Heart left ventricle (tissue), 16 donors: ENCODE results near the gene SUFU. TPM values are rescaled to one million over a fixed set of nuclear protein-coding genes. Genes with fewer than 3 reads are reported as not detected.

Source experiments
- ATAC-seq, 4 donors: fragments of 200-7000 bp; cut with Tn5 transposase; one replicate each; pipeline ENCODE4 v1.9.1; 2020 to 2022; ENCODE audit warnings: moderate library complexity in 4 of 4, mild to moderate bottlenecking in 3 of 4, moderate number of reproducible peaks in 1 of 4
- DNase-seq, 5 donors: peaks; one replicate each; pipeline ENCODE4 v3.0.0-alpha.2; 2020
- H3K27ac ChIP-seq, 12 donors: fragments of 200-600 bp; sonication (generic) in 4 of 12; one replicate each; pipeline versions ENCODE4 v1.5.0 to v1.8.0; 2016 to 2022; ENCODE audit warnings: mild to moderate bottlenecking in 2 of 12
- H3K27me3 ChIP-seq, 9 donors: fragments of 200-600 bp; sonication (generic) in 2 of 9; one replicate each; pipeline versions ENCODE4 v1.5.1 to v1.8.0; 2016 to 2022; ENCODE audit warnings: mild to moderate bottlenecking in 3 of 9
- H3K36me3 ChIP-seq, 9 donors: fragments of 200-600 bp; sonication (generic) in 2 of 9; one replicate each; pipeline versions ENCODE4 v1.5.0 to v1.8.0; 2018 to 2022; ENCODE audit warnings: mild to moderate bottlenecking in 2 of 9
- H3K4me1 ChIP-seq, 12 donors: fragments of 200-600 bp; sonication (generic) in 4 of 12; one replicate each; pipeline versions ENCODE4 v1.5.0 to v1.8.0; 2016 to 2022; ENCODE audit warnings: mild to moderate bottlenecking in 3 of 12
- H3K4me3 ChIP-seq, 12 donors: fragments of 200-600 bp; sonication (generic) in 4 of 12; one replicate each; pipeline versions ENCODE4 v1.5.0 to v1.8.0; 2017 to 2022; ENCODE audit warnings: mild to moderate bottlenecking in 9 of 12, moderate library complexity in 4 of 12
- H3K9me3 ChIP-seq, 12 donors: fragments of 200-600 bp; sonication (generic) in 4 of 12; one replicate each; pipeline versions ENCODE4 v1.5.0 to v1.8.0; 2016 to 2022; ENCODE audit warnings: mild to moderate bottlenecking in 1 of 12
- CTCF ChIP-seq, 12 donors: fragments of 200-600 bp; sonication (generic) in 4 of 12; IDR thresholded peaks; one replicate each; pipeline versions ENCODE4 v1.5.0 to v1.8.0; 2018 to 2022; ENCODE audit warnings: antibody characterized with exemption in 12 of 12, mild to moderate bottlenecking in 5 of 12
- POLR2A ChIP-seq, 2 donors: fragments of 450-650 bp; IDR thresholded peaks; one replicate each; pipeline ENCODE4 v1.6.1; 2017; ENCODE audit warnings: antibody characterized with exemption in 2 of 2, mild to moderate bottlenecking in 2 of 2, moderate library complexity in 2 of 2
- WGBS, 4 donors: extraction: QIAGEN DNeasy Blood & Tissue Kit in 2 of 4; methylation state at CpG; one replicate each; pipeline versions ENCODE4 v1.1.5 to v1.1.7; 2013 to 2018; 5-methylcytosine and 5-hydroxymethylcytosine counted together
- intact Hi-C, 10 donors: fragments of 100-400 bp; cut with DNase I; formaldehyde crosslinking; loops; one replicate each; pipeline versions ENCODE4 v1.11.1 to v1.14.2; 2022
- polyA plus RNA-seq, 2 donors: library from polyadenylated mRNA; stranded (reverse); fragments of 200-250 nt; gene quantifications; one replicate each; pipeline ENCODE4 v1.2.3, GENCODE V29; 2013
- total RNA-seq, 9 donors: library from RNA; depleted of rRNA in 2 of 9; stranded (reverse); fragments of >200 nt in 2 of 9; fragmentation: NEBNext Ultra II Directional in 3 of 9; extraction: Animal tissue kit (Norgen Biotek cat#: 25700) in 3 of 9; gene quantifications; one replicate each; pipeline versions ENCODE4 v1.1.0 to v1.2.4, GENCODE V29; 2016 to 2023
- donor health status: ischemic (EF 13 %, LVEDD 7.1; RV severe dilation, severe dysfunction).
- donor health status: healthy with polysubstance abuse.
- donor health status: DM: no; HTN: yes; CAD: no.
- donor health status: DM: no; HTN: no; CAD: no.
- donor health status: ischemic (EF 25% LVEDD 6.9; RV normal size, moderate dysfunction).
- donor health status: ischemic (EF 25% LVEDD 5.7; RV mildly dilated, moderate dysfunction).
- donor health status: healthy.
- donor health status: DM: yes; HTN: yes; CAD: no.
- donor health status: ischemic (EF 35%, LVEDD 5.7; RV mildly dilated, moderate dysfunction).
- donor health status: nonischemic (EF 11% LVEDD 7.7; RV severe dilation, severe dysfunction).
- donor health status: DM: yes; HTN: yes; CAD: no.
- donor health status: PGD.
- donor health status: ischemic (EF 29% LVEDD 5.4; RV normal size, mild dysfunction).
- donor health status: nonischemic (EF 23%, LVEDD 6.1; RV moderate dilation, normal function).

The SUFU gene
- total and polyA plus RNA-seq, 11 donors, result 3.7 to 12.7 (median 7.5) TPM

GRCh38 chr10:102508506-102508905 lies 4.7 kb downstream of the SUFU start:
- no peak for ATAC-seq
- no peaks in the 10 kb centered on the region for H3K9me3 ChIP-seq
- intact Hi-C loops, result loop anchor here in 4 of 10 donors (5.0 to 10.0 kb wide), 2 partner anchors 74 to 136 kb away; partner anchors contain the start of gene TRIM8 (in 2 of the 4)
- WGBS, 4 donors, result 89 to 100% (median 95%) methylated on average over 1 of the region's 1 CpG
- no peak overlapping the region for H3K27ac ChIP-seq
- no peak overlapping the region for H3K4me3 ChIP-seq
- H3K27me3 ChIP-seq, result no peaks in the 10 kb centered on the region
- H3K36me3 ChIP-seq, result peaks cover 0 to 65% (median 46%) of the 10 kb centered on the region in 9 donors
- H3K4me1 ChIP-seq, result peaks cover 0 to 54% (median 22%) of the 10 kb centered on the region in 12 donors
- TF ChIP-seq CTCF (IDR thresholded peaks at IDR 0.05), result no peak
- no peak for TF ChIP-seq POLR2A (IDR thresholded peaks at IDR 0.05)
- DNase-seq, result no peak

- Histone ChIP-seq H3K27ac (peak overlapping the region in 1 of 12 donors; percentile 48), H3K9me3 (no peaks in the 10 kb centered on the region), H3K4me1 (peaks cover 0 to 53% (median 21%) of the 10 kb centered on the region in 12 donors), H3K4me3 (no peak overlapping the region), H3K36me3 (peaks cover 0 to 74% (median 54%) of the 10 kb centered on the region in 9 donors), H3K27me3 (no peaks in the 10 kb centered on the region)
- 50 to 86% (median 72%) methylated on average over 2 of the region's 2 CpGs for WGBS, 4 donors
- intact Hi-C loops, result loop anchor here in 4 of 10 donors (5.0 to 10.0 kb wide), 2 partner anchors 73 to 135 kb away; partner anchors contain the start of gene TRIM8 (in 2 of the 4)
- no peak for TF ChIP-seq POLR2A (IDR thresholded peaks at IDR 0.05)
- no peak for TF ChIP-seq CTCF (IDR thresholded peaks at IDR 0.05)
- DNase-seq (no peak), ATAC-seq (no peak)
These were observed 5.6 kb downstream of the SUFU start for GRCh38 chr10:102509387-102509786.

- ATAC-seq (no peak), DNase-seq (no peak)
- intact Hi-C loops, result no loop called here
- H3K9me3 ChIP-seq, result no peaks in the 10 kb centered on the region
- peaks cover 0 to 70% (median 57%) of the 10 kb centered on the region in 9 donors for H3K36me3 ChIP-seq
- H3K27me3 ChIP-seq, result no peaks in the 10 kb centered on the region
- H3K4me1 ChIP-seq, result peaks cover 0 to 34% (median 11%) of the 10 kb centered on the region in 12 donors
- WGBS, 4 donors, result 75 to 91% (median 89%) methylated on average over 6 of the region's 6 CpGs
- no peak overlapping the region for H3K4me3 ChIP-seq
- no peak for TF ChIP-seq CTCF (IDR thresholded peaks at IDR 0.05)
- TF ChIP-seq POLR2A (IDR thresholded peaks at IDR 0.05), result no peak
- H3K27ac ChIP-seq, result peak overlapping the region in 1 of 12 donors; percentile 30
These were observed 8.0 kb downstream of the SUFU start for GRCh38 chr10:102511583-102512274.

- TF ChIP-seq CTCF (IDR thresholded peaks at IDR 0.05), result no peak
- TF ChIP-seq POLR2A (IDR thresholded peaks at IDR 0.05), result no peak
- peaks cover 0 to 63% (median 43%) of the 10 kb centered on the region in 9 donors for H3K36me3 ChIP-seq
- no peak overlapping the region for H3K4me3 ChIP-seq
- H3K9me3 ChIP-seq, result no peaks in the 10 kb centered on the region
- peaks cover 0 to 12% (median 0%) of the 10 kb centered on the region in 12 donors for H3K4me1 ChIP-seq
- H3K27me3 ChIP-seq, result no peaks in the 10 kb centered on the region
- intact Hi-C loops, result no loop called here
- ATAC-seq, result no peak
- DNase-seq, result no peak
- 84 to 89% (median 88%) methylated on average over 10 to 12 of the region's 12 CpGs for WGBS, 4 donors
- H3K27ac ChIP-seq, result no peak overlapping the region
These were observed 10.9 kb downstream of the SUFU start for GRCh38 chr10:102514487-102515311.
